Activated CD8-positive, alpha-beta memory T cell treated with anti-CD3 and anti-CD28 coated beads, Interleukin-2, amount 50 U/mL, for 4 hours (primary cell): Measurements from ENCODE around the gene ZDHHC7.

Experiments used
- DNase-seq: peaks from one replicate; pipeline ENCODE4 v3.0.0-alpha.2; 2020

The ZDHHC7 gene

GRCh38 chr16:85017633-85018032 is 6.3 kb upstream of the ZDHHC7 start:
- no peak for DNase-seq

DNA sequence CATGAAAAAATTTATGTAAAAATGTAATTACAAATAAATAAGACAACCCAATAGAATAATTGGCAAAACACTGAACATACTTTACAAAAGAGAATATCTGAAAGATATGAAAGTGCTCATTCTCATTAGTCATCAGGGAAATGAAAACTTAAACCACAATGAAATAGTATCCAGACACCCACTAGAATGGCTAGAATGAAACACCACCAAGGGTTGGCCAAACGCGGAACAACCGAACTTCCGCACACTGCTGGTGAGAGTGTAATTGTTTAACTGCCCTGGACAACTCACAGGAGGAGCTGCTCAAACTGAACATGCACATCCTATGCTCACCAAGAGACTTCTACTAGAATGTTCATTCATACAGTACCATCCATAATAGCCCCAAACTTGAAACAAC is 5.8 kb upstream of the ZDHHC7 start:
- DNase-seq = no peak

DNA sequence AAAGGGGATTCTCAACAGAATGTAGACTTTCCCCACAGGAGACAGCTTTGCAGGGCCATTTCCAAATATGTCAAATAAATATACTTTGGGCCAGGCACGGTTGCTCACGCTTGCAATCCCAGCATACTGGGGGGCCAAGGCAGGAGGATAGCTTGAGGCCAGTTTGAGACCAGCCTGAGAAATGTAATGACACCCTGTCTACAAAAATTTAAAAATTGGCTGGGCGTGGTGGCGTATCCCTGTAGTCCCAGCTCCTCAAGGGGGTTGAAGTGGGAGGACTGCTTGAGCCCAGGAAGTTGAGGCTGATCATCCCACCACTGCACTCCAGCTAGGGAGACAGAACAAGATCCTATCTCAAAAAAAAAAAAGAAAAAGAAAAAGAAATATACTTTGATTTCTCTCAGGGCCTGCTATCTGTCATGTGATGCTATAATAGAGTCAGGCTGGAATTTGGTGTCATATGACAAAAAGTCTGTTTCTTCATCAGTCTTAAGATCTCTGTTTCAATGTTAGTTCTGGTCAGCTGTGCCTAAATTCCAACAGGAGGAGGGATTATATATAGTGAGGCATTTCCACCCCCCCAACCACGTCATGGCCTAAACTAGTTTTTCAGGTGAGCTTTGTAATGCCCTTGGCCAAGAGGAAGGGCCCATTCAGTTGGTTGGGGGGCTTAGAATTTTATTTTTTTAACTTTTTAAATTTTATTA is 4.3 kb upstream of the ZDHHC7 start:
- no peak for DNase-seq

DNA sequence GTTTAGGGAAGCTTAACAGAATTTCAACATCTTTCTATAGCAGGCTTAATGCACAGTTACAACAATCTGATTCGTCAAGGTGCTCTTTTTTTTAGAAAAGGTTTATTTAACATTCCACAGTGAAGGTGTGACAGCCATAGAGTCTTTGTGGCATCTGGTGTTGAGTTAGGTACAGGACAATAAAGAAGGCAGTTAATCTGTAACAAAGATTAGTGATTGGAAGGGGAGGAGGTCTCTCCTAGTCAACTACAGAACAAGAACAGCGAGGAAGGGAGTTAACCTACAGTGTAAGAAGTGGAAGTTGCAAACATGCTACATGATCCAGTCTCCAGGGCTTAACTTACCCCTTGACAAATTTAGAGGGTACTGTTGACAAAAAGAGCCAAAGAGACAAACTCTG is 3.0 kb upstream of the ZDHHC7 start:
- DNase-seq = no peak

DNA sequence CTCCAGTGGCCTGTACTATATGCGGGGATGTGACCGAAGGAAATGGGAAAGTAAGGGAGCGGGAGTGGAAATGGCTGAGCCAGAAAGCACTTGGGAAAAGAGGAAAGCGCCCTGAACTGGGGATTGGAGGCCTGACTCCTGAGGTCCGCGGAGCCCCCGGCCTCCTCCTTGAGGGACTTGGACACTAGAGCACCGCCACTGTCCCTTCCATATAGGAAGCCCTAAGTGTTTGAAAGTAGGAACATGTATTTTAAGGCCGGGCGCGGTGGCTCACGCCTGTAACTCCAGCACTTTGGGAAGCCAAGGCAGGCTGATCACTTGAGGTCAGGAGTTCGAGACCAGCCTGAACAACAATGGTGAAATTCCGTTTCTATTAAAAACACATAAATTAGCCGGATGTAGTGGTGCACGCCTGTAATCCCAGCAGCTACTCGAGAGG is 530 bp upstream of the ZDHHC7 start:
- no peak for DNase-seq

GRCh38 chr16:85010446-85010930 is 847 bp downstream of the ZDHHC7 start:
- DNase-seq = no peak

- no peak for DNase-seq
These were observed 3.1 kb downstream of the ZDHHC7 start for GRCh38 chr16:85008271-85008670.

DNA sequence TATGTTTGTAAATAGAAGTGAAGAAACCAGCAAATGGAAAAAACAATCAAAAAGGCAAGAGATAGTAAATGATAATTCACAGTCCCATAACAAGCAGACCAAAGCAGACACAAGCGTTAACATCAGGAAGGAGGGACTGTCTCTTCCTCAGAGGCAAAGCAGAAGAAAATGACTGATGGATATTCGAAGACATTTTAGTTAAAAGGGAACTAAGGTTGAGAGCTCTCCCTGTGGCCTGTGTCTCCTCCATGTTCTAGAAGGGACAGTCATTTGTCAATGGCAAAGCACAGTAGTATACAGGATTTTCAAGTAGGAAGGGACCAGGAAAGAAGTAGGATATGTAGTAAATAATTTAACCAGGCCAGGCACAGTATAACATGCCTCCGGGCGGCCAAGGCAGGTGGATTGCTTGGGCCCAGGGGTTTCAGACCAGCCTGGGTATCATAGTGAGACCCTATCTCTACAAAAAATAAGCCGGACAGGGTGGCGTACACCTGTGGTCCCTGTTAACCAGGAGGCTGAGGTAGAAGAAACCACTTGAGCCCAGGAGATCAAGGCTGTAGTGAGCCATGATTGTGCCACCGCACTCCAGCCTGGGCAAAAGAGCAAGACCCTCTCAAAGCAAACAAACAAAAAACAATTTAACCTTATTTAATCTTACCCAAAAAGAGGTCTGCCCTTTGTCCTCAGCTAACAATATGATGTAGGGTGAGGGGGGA is 3.7 kb downstream of the ZDHHC7 start:
- DNase-seq = no peak

- no peak for DNase-seq
These were observed 4.7 kb downstream of the ZDHHC7 start for GRCh38 chr16:85006639-85007038.

DNA sequence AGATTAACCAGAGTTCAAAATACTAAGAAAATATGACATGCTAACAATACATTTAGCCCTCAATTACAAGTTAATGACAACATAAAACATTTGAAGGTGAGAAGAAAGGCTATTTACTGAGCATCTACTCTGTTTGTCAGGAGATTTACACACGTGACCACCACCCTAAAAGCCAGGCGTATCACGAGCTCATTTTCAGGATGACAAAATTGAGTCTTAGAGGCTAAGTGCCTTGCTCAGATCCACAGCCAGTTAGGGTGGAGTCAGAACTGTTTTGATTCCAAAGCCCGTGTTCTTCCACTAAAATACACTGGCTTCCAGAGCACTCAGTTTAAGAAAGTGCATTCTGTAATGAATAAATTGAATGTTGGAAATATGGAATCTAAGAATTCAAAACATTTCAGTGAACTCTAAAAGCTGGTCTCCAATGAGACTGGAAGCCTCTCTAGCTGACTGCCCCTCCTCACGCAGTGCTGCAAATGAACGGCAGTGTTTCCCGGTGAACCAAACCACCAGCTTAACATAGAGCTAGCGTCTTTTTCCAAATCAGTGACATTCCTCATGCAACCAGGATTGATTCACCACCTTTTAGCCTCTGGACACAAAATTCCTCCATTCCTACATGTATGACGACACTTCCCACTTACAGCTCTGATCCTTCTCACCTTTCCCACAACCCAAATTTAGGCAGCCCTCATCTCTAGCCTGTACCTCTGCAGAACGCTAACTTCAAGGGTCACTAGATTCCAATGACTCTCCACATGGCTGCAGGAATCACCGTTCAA is 5.9 kb downstream of the ZDHHC7 start:
- no peak for DNase-seq

- DNase-seq = no peak
These were observed 6.6 kb downstream of the ZDHHC7 start for GRCh38 chr16:85004587-85005205.

GRCh38 chr16:85003725-85004586 is 7.4 kb downstream of the ZDHHC7 start:
- DNase-seq = no peak

DNA sequence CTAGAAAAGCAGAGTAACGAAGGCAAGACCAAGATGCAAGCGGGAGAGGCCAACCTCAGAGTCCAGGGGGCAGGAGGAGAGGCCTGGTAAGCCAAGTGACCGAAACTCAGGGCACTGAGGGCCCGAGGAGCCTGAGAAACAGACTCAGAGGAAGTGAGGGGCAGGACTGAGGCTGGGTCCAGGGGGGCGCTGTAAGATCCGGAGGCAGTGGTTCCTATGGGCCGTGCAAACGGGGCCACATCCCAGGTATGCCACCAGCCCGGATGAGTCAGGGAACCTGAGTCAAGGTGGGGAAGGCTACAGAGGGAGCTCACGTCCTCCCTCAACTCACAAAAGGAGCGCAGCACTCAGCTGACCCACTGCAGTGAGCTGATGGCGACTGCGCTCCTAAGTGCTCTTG is 8.3 kb downstream of the ZDHHC7 start:
- DNase-seq = no peak

DNA sequence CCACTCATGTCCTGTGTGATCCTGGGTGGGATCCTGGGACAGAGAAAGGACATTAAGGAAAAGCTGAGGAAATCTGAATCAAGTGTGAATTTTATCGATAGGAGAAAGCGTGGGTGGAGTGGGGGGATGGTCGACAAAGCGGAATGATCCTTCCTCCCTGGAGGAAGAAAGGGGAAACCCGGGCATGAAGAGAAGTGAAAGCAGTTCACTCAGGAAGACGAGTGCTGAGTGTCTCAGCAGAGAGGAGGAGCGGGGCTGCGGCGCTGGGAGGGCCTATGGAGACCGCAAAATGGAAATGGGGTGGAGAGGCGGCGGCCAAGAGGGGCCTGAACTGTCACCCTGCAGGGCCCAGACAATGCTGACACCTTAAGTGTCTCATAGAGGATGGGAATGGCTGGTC is 8.7 kb downstream of the ZDHHC7 start:
- no peak for DNase-seq

DNA sequence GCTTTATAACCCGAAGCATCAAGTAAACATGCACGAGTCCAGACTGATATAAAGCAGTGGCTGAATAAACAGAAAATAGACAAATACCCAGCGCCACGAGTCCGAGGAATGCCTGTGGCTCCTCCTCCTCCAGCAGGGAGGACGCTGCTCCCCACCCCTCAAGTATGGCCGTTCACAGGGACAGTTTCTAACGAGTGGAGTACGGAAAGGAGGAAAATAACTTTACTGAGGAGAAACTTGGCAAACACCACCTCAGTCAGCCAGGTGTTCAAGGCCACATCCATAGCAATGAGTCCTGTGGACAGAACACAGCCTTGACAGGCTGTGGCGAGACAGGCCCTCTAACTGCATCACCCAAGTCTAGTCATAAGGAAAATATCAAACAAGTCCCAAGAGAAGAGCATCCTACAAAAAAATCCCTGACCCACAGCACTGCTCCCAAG is 9.2 kb downstream of the ZDHHC7 start:
- no peak for DNase-seq

DNA sequence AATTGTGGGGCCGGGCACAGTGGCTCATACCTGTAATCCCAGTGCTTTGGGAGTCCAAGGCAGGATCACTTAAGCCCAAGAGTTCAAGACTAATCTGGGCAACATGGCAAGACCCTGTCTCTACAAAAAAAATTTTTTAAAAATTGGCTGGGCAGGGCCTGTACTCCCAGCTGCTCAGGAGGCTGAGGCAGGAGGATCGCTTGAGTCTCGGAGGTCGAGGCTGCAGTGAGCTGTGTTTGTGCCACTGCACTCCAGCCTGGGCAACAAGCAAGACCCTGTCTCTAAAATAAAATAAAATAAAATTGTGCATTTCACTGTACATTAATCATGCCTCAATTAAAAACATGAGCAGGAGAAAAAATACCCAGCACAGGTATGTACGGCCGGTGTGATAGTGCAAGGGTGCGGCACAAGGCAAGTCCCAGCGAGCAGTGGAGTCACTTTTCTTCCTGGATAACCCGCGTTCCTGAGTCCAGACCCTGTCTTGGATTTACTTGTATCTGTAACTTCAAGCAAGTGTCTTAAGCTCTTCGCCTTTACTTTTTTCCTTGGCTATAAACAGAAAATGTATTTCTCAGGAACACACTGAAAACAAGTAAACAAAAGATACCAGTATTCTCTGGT is 11.4 kb downstream of the ZDHHC7 start:
- DNase-seq = no peak

DNA sequence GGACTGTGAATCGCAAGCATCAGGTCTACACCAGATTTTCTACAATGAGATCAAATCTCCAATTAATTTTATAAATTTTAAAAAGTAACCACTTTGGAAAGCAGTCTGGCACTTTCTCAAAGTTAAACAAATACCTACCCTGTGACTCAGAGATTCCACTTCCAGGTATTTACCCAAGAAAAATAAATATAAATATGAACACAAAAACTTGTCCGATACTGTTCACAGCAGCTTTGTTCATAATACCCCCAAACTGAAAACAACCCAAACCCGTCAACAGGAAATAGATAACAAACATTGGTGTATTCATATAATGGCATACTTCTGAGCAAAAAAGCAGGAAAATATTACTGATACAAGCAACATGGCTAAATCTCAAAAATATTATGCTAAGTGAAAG is 12.1 kb downstream of the ZDHHC7 start:
- DNase-seq = no peak

GRCh38 chr16:84996365-84996764 is 15.0 kb downstream of the ZDHHC7 start:
- no peak for DNase-seq

GRCh38 chr16:84995663-84996062 is 15.7 kb downstream of the ZDHHC7 start:
- no peak for DNase-seq

DNA sequence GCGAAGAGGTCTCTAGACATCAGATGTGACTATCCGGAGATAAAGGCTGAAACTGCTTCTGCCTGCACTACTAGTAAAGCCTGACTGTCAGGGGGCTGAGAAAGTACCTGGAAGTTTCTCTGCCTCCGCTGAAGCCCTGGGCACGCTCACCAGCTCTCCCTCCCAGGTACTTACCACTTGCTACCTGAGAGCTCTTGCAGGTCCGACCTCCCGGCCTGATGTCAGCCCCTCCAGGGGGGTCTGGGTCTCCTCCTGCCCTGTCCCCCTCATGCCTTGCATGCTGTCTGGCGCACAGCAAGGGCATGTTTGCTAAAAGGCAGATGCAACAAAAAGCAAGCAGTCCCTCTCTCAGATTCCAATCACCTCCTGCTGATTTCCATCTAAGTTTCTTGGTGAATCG is 17.4 kb downstream of the ZDHHC7 start:
- no peak for DNase-seq

GRCh38 chr16:84992717-84993075 is 18.6 kb downstream of the ZDHHC7 start:
- DNase-seq = no peak

- DNase-seq = no peak
These were observed 20.6 kb downstream of the ZDHHC7 start for GRCh38 chr16:84990782-84991181.
